Measurements from ENCODE around the gene RNF157.
"Not testable (repeated sequence)": the region's sequence is repeated elsewhere in the genome, so short reads cannot be mapped to it uniquely, and the experiment has no call there.

RNF157 gene

DNA sequence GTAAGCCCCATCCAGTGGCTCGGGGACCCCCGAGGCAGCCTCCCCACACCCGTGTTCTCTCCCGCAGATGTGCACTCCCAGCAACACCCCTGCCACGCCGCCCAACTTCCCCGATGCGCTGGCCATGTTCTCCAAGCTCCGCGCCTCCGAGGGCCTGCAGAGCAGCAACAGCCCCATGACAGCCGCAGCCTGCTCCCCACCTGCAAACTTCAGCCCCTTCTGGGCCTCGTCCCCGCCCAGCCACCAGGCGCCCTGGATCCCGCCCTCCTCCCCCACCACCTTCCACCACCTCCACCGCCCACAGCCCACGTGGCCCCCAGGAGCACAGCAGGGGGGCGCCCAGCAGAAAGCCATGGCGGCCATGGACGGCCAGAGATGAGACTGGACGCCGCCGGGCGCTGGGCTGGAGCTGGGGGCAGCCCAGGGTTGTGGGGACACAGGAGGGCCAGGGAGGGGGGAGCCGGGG lies 29.9 kb upstream of the RNF157 start:
- no peak for DNase-seq

- DNase-seq: no peak
These were observed 29.0 kb upstream of the RNF157 start for GRCh38 chr17:76268991-76269981.

DNA sequence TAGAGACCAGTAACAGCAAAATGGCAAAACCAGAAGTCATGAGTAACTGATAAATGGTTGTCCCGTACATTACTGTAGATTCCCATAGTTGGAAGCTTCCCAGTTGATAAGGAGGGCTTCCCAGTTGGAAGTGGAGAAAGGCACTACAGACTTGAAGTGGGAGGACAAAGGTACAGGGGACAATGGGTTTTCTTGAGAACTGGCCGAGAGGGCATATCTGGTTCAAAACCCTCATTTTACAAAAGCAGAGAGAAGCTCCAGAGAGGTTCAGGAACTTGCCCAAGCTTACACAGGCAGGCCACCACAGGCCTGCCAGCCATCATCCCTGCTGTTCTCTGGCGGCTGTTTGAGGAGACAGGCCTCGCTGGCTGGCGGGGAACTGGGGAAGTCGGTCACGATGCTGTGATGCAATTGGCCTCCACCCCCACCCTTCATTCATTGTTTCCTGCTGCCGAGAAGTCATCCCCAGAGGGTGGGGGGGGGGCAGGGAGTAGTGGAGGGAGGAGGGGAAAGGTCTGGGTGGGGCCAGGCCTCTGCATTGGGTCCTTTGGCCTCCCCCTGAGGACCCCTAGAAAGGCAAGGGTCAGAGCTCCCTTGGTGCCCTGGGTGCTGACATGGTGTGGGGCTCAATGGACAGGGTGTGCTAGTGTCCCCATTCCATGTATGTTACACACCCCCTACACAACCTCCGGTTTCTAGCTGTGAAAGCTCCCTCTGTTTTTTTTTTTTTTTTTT lies 27.9 kb upstream of the RNF157 start:
- no peak for DNase-seq

DNA sequence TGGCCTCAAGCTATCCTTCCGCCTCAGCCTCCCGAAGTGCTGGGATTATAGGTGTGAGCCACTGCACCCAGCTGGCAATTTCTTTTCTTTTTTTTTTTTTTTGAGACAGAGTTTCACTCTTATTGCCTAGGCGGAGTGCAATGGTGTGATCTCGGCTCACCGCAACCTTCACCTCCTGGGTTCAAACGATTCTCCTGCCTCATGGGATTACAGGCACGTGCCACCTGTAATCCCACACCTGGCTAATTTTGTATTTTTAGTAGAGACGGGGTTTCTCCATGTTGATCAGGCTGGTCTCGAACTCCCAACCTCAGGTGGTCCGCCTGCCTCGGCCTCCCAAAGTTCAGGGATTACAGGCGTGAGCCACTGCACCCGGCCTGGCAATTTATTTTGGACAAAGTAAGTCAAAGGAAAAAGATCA lies 27.3 kb upstream of the RNF157 start:
- DNase-seq: not testable (repeated sequence)

DNA sequence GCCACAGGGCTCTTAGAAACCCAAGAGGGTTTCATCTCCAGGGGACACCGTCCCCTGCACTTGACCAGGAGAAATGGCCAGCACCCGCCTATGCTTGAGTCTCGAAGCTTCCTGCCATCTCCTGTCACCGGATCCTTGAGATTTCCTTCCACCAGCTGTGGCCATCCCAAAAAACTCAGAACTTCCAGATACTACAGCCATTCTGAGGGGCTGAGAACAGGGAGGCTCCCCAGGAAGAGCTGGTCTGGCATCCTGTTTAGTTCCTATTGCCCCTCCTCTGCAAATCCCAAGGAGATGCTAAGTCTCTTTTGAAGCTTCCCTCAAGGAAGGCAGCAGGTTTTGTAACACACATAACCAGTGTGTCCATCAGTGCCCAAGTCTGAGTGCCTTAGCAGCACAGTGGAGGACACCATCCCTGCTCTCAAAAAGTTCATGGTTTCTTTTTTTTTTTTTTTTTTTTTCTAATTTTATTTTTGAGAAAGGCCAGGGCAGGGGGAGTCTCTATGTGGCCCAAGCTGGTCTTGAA lies 26.8 kb upstream of the RNF157 start:
- no peak for DNase-seq

DNA sequence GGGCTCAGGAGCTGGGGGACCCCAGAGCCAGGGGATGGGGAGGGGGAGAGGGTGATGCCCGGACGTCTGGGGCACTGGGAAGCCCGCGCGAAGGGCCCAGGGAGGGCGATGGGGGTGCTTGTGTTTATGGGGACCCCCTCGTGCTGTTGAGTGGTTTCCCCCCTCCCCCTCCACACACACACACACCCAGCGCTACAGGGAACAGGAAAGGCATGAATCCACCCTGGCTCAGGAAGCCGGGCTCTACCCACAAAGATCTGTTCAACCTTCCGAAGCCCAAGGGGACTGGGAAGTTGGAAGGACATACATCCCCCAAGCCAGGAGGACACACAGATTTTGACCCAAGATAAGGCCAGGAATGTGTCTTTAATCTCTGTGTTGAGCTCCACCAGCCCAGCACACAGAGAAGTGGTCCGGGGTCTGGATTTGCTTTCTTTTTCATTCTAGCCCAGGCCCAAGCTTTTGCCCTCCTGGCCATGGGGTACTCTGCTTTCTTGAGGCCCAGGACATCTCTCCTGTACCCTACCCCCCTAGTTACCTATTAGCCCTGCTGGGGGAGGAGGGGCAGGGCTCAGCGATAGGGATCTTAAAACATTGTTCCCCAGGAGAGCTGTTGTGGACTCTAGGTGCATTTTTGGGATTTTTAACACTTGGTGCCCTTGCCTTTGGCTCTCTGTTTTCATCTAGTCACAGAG lies 26.1 kb upstream of the RNF157 start:
- DNase-seq: no peak

DNA sequence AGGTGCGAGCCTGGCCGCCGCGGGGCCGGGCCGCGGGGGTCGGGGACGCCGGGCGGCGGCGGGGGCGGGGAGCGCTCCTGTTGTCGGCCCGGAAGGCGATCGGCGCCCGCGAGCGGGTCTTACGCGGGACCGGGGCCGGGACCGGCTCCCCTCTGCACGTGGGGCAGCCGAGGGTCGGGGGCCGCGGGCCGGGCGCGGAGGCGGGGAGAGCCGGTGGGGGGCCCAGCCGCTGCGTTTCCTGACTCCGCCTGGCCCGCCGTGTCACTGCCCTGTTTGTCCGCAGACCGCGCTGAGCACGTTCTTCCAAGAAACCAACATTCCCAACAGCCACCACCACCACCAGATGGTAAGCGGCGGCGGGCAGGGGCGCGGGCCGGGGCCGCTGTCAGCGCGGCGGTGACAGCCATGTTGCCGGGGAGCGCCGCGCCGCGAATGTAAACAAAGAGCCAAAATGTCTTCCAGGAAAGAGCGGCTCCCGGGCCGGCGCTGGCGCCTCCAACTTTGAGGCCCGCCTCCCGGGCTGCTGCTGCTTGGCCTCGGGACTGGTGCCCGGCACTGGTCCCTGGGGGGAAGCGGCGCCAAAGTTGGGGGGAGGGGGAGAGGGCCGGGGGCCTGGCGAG lies 25.4 kb upstream of the RNF157 start:
- DNase-seq: no peak

- peak; percentile 98 for DNase-seq
These were observed 24.7 kb upstream of the RNF157 start, which contains the start of gene UBALD2 for GRCh38 chr17:76264755-76265623. TSS of gene UBALD2 (plus strand) at chr17:76265348. CDS start at chr17:76265506, 158 bp downstream.

GRCh38 chr17:76264425-76264754 lies 24.1 kb upstream of the RNF157 start:
- DNase-seq: no peak

DNA sequence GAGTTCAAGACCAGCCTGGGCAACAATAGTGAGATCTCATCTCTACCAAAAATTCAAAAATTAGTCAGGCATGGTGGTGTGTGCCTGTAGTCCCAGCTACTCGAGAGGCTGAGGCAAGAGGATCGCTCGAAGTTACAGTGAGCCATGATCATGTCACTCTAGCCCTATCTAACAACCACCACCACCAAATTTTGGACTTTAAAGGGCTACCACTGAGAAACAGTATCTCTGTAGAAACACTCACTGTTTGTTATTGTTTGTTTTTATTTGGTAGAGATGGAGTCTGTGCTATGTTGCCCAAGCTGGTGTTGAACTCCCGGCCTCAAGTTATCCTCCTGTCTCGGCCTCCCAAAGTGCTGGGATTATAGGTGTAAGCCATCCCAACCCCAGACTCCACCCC lies 23.6 kb upstream of the RNF157 start:
- DNase-seq: no peak

DNA sequence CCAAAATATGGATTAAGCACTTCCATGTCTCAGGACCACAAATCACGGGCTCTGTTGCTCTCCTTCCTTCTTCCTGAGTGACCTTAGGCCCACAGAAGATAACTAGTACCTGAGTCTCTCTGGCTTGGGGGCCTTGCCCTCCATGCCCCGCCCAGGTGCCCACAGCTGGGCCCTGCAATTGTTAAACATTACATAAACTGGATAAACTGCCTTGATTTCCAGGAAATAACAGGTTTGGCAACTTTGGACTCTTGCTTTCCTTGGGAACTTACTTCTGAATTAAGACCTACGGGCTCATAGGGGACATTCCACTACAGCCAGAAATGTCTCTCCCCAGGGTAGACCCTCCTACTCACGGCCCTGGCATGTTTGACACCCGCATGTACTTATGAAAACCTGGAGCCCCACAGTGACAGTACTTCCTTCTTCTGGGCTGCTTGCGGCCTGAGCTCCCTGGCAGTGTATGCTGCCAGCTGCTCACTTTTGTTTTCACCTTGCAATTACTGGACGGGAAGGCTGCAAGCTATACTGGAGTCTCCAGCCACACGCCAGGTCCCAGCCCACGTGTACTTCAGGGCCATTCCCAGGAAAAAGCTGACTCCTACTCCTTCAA lies 22.5 kb upstream of the RNF157 start:
- DNase-seq: no peak

DNA sequence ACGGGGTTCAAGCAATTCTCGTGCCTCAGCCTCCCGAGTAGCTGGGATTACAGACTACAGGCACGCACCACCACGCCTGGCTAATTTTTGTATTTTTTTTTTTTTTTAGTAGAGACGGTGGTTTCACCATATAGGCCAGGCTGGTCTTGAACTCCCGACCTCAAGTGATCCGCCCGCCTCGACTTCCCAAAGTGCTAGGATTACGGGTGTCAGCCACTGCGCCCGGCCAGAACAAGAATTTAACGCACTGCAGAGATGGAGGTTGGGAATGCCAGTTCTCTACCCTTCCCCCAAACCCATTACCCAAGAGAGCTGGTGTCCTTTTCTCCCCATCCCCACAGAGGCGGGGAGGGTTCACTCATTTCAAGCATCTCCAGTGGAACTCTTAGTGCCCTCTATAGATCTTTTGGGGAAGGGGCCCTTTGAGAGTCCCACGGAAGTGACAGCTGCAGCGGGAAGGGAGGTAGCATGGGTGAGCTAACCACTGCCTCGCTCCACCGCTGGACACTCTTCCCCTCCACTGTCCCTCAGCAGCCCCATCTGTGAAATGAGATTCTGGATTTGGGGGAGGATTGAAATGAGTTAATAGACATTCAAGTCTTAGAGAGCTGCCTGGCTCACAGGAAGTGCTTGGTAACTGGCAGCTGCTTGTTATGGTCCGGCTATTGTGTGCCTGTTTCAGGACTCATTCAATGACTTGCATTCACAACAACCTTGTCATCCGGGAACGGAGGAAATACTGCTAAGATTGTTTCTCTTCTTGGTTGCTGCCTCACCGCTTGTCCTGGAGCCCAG lies 21.3 kb upstream of the RNF157 start:
- DNase-seq: no peak

DNA sequence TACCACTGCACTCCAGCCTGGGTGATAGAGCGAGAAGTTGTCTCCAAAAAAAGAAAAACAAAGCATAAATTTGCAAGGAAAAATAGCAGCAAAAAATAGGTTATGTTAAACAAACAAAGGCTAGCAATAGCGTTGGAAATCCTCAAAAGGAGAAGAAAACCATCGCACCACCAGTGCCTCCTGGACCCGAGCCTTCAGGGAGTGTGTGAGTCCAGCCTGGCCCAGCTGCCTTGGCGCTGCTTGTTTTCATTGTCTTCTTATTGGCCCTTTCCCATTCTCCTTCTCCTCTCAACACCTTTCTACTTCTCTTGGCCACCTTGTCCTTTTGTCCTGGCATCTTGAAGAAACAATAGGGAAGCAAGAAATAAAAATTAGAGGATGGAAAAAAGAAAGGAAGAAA lies 20.4 kb upstream of the RNF157 start:
- no peak for DNase-seq

DNA sequence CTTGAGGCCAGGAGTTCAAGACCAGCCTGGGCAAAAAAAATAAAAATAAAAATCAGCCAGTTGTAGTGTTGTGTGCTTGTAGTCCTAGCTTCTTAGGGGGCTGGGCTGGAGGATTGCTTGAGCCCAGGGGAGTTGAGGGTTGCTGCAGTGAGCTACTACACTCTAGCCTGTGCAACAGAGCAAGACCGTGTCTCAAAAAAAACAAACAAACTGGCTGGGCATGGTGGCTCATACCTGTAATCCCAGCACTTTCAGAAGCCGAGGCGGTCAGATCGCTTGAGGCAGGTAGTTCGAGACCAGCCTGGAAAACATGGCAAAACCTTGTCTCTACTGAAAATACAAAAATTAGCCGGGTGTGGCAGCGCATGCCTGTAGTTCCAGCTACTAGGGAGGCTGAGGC lies 19.9 kb upstream of the RNF157 start:
- no peak for DNase-seq

DNA sequence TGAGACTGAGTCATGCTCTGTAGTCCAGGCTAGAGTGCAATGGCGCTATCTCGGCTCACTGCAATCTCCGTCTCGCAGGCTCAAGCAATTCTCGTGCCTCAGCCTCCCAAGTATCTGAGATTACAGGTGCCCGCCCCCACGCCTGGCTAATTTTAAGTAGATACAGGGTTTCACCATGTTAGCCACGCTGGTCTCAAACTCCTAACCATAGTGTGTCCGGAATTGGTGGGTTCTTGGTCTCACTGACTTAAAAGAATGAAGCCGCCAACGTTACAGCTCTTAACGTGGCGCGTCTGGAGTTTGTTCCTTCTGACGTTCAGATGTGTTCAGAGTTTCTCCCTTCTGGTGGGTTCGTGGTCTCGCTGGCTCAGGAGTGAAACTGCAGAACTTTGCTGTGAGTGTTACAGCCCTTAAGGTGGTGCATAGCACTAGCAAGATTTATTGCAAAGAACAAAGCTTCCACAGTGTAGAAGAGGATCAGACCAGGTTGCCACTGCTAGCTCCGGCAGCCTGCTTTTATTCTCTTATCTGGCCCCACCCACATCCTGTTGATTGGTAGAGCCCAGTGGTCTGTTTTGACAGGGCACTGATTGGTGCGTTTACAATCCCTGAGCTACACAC lies 16.2 kb upstream of the RNF157 start:
- DNase-seq: not testable (repeated sequence)

DNA sequence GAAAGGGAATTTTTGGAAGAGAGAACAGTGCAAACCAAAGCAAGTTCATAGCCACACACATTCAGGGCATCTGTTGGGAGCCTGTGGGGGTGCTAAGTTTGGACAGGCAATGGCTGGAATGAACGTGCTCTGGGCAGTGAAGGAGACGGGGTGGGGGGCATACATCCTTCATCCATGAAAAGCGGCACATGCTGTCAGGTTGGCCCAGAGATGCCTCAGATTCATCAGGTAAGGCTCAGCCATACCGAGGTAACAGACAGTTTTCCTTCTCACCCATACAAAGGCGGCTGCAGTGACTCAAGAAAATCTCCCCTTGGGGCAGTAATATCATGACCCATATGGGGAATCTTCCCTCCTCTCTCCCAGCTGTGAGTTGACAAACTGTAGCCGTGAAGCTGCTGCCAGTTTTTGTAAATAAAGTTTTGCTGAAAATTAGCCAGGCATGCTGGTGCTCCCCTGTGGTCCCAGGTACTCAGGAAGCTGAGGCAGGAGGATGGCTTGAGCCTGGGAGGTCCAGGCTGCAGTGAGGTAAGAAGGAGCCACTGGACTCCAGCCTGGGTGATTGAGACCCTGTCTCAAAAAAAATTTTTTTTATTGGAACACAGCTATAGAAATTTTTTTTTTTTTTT lies 15.6 kb upstream of the RNF157 start:
- no peak for DNase-seq

DNA sequence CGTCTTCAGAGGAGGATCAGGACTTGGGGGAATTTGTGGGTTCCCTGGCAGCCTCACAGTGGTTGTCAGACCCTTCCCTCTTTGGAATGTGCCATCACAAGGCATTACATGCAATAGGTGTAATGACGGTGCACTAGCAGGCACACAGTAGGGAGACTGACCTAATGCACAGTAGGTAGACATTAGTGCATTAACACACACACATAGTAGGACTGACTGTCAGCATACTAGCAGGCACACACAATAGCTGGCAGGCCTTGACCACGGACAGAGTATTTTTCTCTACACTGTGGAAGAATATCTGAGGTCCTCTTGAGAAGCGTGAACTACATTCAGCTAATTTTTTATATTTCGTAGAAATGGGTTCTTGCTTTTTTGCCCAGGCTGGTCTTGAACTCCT lies 14.0 kb upstream of the RNF157 start:
- no peak for DNase-seq

- DNase-seq: no peak
These were observed 13.5 kb upstream of the RNF157 start for GRCh38 chr17:76253841-76254240.
